ENCODE results near the gene PIRT.

Gene PIRT

GRCh38 chr17:10785295-10785694 is 52.6 kb downstream of the PIRT start:
- H3K4me3 ChIP-seq (replicated peaks in 1 of 2; ENCODE audit: low read depth in 2 of 2, low read length in 2 of 2) = no peak overlapping the region
- TF ChIP-seq CTCF (IDR thresholded peaks at IDR 0.05; ENCODE audit: low read depth, low read length) = no peak
- no peak for DNase-seq (ENCODE audit: low read depth in 2 of 2)

GRCh38 chr17:10779609-10780008 is 58.3 kb downstream of the PIRT start:
- no peak for TF ChIP-seq CTCF (IDR thresholded peaks at IDR 0.05; ENCODE audit: low read depth, low read length)

DNA sequence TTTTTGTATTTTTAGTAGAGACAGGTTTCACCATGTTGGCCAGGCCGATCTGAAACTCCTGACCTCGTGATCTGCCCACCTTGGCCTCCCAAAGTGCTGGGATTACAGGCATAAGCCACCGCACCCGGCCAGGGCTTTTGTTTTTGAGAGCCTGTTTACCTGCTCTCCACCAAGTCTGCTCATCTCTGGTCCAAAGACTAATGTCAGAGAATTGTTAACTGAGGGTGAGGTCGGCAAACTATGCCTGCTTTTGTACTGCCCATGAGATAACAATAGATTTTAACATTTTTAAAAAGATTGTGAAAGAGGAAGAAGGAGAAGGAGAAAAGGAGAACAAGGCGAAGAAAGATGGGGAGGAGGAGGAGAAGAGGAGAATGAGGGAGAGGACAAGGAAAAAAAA is 60.0 kb downstream of the PIRT start:
- no peak overlapping the region for H3K4me3 ChIP-seq (replicated peaks in 1 of 2; ENCODE audit: low read depth in 2 of 2, low read length in 2 of 2)
- TF ChIP-seq CTCF (IDR thresholded peaks at IDR 0.05; ENCODE audit: low read depth, low read length) = no peak
- no peak for DNase-seq (ENCODE audit: low read depth in 2 of 2)

More at GRCh38 chr17:10779609-10780008, 58.3 kb downstream of the PIRT start:
- H3K4me3 ChIP-seq (replicated peaks in 1 of 2; ENCODE audit: low read depth in 2 of 2, low read length in 2 of 2) = no peak overlapping the region
- DNase-seq (ENCODE audit: low read depth in 2 of 2) = no peak

DNA sequence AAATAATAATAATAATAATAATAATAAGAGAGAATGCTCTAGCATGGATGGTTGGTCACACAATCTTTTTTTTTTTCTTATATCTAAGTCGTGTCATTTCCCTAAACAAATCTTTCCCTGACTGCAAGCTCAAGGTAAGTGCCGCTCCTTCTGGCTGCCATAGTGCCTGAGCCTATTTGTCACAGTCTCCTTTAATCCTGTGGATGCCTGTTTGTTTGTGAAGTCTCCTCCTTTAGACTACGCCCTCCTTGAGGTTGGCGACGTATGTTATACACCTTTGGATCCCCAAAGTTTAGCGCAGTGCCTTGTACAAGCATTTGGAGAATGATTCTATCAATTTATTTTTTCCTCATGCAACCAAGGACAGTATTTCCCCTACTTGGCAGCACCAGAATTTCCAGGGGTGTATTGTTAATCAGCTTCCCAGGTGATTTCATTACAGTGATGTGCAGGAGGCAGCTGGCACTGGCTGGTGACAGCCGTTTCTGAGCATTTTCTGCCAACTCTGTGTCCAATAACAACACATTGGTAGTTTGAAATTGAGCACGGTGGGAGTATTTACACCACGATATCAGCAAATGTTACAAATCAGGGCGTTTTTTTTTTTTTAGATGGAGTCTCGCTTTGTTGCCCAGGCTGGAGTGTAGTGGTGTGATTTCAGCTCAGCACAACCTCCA is 60.6 kb downstream of the PIRT start:
- TF ChIP-seq CTCF (IDR thresholded peaks at IDR 0.05; ENCODE audit: low read depth, low read length) = no peak
- DNase-seq (ENCODE audit: low read depth in 2 of 2) = no peak
- no peak overlapping the region for H3K4me3 ChIP-seq (replicated peaks in 1 of 2; ENCODE audit: low read depth in 2 of 2, low read length in 2 of 2)

DNA sequence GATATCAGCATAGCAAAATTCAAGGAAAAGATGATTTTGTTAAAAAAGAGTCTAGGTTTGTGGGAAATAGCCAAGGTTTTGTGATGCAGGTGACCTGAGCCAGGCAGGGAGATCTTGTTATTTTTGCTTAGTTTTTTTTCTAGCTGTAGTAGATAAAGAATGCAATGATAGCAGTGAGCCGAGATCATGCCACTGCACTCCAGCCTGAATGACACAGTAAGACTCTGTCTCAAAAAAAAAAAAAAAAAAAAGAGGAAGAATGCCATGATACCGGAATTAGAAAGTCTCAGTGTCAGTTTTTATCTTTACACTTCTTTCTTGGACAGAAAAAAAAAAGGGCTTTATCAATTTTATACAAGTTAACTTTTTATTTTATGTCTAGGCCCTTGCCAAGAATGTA is 61.5 kb downstream of the PIRT start:
- no peak for DNase-seq (ENCODE audit: low read depth in 2 of 2)
- H3K4me3 ChIP-seq (replicated peaks in 1 of 2; ENCODE audit: low read depth in 2 of 2, low read length in 2 of 2) = no peak overlapping the region
- no peak for TF ChIP-seq CTCF (IDR thresholded peaks at IDR 0.05; ENCODE audit: low read depth, low read length)

- no peak overlapping the region for H3K4me3 ChIP-seq (replicated peaks in 1 of 2; ENCODE audit: low read depth in 2 of 2, low read length in 2 of 2)
- TF ChIP-seq CTCF (IDR thresholded peaks at IDR 0.05; ENCODE audit: low read depth, low read length) = no peak
- no peak for DNase-seq (ENCODE audit: low read depth in 2 of 2)
These were observed 62.0 kb downstream of the PIRT start for GRCh38 chr17:10775740-10776356.
